Measurements from ENCODE around the gene SIRT5.

Gene SIRT5

GRCh38 chr6:13590574-13591153 lies 16.3 kb downstream of the SIRT5 start:
- DNase-seq, result no peak

DNA sequence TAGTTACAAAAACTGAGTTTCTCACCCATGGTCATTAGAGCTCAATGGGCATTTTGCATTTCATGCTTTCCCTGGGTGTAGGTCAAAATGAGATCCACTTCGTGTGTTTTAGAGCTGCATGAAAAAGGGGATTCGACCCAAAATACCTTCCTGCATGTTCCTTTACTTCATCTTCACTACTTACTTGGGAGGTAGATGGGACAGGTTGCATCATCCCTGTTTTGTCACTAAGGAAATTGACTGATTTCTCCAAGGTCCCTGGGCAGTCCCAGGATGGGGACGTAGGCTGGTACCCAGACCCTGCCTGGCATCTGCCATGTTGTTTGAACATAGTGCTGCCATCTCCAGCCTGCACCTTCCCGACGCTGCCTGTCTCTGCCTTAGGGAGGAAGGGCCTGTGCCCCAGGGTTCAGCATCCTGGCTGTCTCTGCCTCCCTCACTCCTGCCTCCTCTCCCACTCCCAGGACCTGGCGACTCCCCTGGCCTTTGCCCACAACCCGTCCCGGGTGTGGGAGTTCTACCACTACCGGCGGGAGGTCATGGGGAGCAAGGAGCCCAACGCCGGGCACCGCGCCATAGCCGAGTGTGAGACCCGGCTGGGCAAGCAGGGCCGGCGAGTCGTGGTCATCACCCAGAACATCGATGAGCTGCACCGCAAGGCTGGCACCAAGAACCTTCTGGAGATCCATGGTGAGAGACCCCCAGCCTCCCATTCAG lies 17.0 kb downstream of the SIRT5 start:
- no peak for DNase-seq

DNA sequence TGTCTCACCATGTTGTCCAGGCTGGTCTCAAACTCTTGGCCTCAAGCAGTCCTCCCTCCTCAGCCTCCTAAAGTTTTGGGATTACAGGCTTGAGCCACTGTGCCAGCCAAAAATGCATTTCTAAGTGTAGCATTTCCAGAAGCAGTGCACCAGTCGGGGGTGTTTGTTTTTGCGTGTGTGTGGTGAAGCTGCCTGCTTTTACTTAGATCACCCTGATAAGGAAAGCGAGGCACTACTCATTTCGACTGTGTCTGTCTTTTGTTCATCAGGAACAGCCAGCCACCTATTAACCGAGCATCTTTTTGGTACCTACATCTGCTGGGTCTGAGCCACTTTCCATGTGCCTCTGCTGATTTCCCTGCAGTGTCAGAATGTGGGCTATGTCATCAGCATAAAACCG lies 18.7 kb downstream of the SIRT5 start:
- DNase-seq, result no peak

DNA sequence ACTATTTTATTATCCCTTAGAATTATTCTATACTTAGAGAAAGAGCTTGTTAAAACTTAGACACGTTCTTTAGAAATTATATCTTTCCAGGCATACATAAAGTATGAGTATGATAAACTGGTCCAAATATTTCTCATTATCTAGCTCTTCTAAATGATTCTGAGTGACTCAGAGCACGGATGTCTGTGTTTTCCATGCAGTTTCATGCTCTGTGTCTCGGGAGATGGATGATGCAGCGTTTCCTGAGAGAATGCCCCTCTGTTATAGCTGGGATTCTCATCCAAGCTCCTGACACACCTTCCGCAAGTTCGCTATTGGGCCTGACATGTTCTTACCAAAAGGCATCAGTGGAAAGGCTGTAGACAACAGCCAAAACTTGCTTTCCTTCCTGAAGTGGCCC lies 19.3 kb downstream of the SIRT5 start:
- DNase-seq, result no peak

GRCh38 chr6:13597073-13597472 lies 22.7 kb downstream of the SIRT5 start:
- DNase-seq, result no peak

- DNase-seq, result no peak
These were observed 25.6 kb downstream of the SIRT5 start for GRCh38 chr6:13600036-13600435.

GRCh38 chr6:13604135-13604534 lies 29.7 kb downstream of the SIRT5 start:
- DNase-seq, result no peak

DNA sequence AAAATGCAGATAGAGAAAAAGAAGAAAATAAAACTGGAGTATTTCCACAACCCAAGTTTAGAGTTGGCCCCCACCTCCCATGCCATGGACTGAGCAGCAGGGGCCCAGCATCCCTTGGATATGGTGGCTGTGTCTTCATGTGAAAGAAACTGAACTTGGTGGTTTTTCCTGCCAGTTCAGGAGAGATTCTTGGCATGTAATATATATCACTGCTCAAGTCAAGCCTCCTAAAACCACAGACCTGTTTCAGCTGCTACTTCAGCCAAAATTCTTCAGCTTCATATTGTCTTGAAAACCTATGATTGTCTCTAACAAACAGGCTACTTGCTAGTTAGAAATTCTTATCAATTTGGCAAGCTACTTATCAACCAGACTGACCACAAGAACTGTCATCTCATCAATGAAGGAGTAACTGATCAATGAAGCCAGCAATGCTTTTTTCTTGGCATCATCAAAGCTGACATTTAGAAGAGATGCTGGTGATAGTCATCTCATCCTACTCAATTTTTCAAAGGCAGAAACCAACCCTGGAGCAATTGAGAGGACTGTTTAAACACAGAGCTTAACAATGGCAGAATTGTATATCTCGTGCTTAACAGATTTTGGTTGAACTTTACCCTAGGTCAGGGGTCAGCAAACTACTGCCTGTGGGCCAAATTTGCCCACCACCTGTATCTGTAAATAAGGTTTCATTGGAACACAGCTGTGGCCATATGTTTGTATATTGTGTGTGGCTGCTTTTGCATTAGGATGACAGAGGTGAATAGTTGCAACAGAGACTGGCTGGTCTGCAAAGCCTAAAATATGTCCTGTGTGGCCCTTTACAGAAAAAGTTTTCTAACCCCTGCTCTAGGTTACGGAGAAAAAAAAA lies 30.4 kb downstream of the SIRT5 start:
- DNase-seq, result no peak

DNA sequence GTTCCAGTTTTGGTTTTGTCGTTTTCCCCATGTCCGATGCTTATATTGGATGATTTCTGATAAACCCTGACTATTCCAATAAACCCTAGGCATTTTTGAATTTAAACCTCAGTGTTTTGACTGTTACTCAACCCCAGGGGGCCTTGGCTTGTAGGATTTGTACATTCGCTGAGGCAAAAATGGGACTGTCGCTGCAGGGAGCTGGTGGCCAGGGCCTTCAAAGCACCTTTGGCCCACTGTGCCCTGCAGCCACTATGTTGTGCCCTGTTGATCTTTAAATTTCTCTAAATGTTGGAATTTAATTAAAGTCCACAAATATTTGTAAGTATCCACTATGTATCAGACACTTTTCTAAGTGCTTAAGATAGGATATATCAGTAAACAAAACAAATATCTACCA lies 31.2 kb downstream of the SIRT5 start:
- no peak for DNase-seq

DNA sequence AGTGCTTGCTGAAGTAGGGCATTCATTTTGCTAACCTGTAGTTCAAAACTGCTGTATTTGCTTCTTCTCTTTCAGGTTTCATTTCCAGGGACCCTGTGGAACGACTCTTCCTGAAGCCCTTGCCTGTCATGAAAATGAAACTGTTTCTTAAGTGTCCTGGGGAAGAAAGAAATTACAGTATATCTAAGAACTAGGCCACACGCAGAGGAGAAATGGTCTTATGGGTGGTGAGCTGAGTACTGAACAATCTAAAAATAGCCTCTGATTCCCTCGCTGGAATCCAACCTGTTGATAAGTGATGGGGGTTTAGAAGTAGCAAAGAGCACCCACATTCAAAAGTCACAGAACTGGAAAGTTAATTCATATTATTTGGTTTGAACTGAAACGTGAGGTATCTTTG lies 37.3 kb downstream of the SIRT5 start:
- no peak for DNase-seq

DNA sequence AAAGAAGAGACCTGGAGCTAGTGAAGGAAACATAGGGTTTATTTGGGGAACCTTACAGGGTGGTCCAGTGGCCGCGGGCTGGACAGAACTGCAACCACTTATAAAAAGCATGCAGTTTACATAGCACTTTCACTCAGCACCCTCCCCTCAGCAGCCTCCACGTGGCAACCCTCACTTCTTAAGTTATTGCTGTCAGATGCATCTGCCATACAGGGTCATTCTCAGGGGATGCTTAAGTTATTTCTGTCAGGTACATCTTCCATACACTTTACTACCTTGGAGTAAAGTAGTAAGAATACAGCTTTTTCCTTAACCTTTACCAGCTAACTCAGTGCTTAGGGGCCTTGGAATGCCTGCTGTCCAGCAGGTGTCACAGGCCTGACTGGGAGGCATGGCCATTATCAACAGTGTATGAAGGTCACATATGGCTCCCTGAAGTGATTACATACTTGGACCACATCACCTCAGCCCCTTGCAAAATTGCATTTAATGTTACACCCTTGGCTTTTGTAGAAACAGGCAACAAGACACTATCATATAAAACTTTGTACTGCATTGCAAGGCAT lies 38.7 kb downstream of the SIRT5 start:
- DNase-seq, result no peak

DNA sequence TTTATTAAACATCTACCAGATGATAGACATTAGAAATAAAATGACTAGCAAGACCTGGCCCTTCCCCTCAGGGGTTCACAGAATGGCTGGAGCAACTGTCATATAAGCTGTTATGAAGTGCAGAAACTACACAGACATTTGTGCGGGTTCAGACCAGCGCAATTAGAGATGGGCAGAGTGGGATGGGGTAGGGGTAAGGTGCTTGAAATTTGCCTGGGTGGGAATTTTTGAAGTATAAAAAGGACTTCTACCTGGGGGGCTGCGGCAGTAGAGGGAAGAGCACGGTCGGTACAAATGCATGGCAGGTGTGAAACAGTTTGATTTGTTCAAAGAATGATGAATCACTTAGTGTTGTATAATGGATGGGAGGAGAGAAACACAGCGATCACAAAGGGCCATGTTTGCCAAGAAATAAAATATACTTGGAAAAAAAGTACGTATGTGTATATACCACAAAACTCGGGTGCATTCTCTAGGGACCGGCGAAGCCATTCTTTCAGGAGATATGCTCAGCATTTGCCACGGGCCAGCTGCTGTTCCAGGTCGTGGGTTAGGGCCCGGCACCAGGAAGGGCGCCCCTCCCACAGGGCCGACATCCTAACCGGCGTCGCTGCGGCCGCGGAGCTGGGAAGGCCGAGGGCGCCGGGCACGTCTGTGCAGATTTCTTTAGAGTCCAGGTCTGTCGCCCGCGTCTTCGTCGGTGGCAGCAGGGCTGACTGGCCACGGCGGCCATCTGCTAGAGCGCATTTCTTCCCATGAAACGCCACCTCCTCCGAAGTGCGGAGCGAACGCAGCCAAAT lies 39.9 kb downstream of the SIRT5 start:
- DNase-seq, result no peak

DNA sequence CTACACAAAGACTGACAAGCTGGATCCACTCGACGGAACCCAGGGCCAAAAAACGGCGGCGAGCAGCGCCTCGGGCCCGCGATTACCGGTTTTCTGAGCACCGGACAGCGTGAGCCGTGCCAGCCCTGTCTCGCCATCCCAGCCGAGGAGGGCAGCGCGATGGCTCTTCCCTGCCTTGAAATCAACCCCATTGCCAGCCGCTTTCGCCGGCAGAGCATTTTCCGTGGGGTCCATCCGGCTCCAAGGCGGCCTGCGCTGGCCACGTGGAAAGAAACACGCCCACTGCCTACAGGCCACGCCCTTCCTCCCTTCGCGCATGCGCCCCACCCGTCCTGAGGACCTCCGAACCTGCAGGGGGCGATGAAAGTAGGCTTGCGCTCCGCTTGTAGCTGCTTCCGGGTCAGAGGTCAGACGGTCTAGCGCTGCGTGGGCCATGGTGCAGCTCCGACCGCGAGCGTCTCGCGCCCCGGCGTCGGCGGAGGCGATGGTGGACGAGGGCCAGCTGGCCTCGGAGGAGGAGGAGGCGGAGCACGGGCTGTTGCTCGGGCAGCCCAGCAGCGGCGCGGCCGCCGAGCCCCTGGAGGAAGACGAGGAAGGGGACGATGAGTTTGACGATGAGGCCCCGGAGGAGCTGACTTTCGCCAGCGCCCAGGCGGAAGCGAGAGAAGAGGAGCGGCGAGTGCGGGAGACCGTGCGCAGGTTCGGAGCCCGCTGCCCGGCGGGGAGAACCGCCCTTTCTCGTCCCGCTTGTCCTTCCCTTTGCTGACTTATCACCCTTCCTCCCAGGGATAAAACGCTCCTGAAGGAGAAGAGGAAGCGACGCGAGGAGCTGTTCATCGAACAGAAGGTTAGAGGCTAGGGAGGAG lies 40.8 kb downstream of the SIRT5 start, which contains the start of gene NOL7:
Gene NOL7 (plus strand): TSS at position 410 of the 866 bp plus-strand sequence. CDS start 24 bp downstream, at position 434.
- peak; percentile 94 for DNase-seq

DNA sequence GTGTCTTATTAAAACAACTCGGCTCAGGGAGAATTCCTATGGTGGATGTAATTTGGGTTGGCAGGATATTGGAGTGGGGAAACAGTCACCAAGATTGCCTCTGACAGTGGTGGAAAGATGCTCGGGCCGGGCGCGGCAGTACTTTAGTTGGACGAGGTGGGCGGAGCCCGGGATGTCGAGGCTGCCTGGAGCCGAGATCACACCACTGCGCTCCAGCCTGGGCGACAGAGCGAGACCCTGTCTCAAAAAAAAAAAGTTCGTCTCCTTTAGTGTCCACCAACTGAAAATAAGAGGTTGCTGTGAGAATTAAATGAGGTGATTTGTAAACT lies 41.4 kb downstream of the SIRT5 start:
- DNase-seq, result no peak

GRCh38 chr6:13617066-13617465 lies 42.7 kb downstream of the SIRT5 start:
- DNase-seq, result no peak

DNA sequence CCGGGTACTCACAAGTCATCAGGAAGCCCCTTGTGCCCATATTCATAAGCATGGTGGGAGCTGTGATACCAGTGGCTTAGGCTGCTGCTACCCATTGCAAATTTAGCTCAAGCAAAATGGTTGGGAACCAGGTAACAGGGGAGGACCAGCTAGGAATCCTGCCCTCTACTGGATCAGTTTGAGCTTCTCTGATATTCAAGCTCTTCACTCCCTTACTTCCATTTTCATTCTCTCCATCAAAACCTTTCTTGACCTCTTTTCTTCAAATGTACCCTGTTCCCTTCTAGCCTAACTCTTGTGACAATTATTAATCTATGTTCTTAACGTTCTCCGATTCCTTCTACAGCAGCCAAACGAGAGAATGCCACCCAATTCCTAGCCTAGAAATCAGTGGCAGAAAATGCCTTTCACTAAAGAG lies 50.5 kb downstream of the SIRT5 start:
- DNase-seq, result no peak

- DNase-seq, result no peak
These were observed 55.2 kb downstream of the SIRT5 start for GRCh38 chr6:13629459-13630116.

DNA sequence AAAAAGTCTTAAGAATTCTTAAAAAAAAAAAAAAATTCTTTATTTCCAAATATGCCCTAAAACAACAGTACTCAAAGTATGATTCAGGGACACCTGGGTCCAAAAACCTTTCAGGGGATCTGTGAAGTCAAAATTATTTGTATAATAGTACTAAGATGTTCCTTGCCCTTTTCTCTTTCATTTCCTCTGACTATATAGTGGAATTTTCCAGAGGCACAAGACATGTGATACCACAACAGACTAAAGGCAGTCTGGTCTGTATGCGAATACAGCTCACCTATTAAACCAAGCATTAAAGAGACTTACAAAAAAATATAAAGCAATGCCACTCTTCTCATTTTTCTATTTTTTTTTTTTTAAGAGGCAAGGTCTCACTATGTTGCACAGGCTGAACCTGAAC lies 56.1 kb downstream of the SIRT5 start:
- DNase-seq, result no peak

- DNase-seq, result no peak
These were observed 58.9 kb downstream of the SIRT5 start for GRCh38 chr6:13633343-13633742.

DNA sequence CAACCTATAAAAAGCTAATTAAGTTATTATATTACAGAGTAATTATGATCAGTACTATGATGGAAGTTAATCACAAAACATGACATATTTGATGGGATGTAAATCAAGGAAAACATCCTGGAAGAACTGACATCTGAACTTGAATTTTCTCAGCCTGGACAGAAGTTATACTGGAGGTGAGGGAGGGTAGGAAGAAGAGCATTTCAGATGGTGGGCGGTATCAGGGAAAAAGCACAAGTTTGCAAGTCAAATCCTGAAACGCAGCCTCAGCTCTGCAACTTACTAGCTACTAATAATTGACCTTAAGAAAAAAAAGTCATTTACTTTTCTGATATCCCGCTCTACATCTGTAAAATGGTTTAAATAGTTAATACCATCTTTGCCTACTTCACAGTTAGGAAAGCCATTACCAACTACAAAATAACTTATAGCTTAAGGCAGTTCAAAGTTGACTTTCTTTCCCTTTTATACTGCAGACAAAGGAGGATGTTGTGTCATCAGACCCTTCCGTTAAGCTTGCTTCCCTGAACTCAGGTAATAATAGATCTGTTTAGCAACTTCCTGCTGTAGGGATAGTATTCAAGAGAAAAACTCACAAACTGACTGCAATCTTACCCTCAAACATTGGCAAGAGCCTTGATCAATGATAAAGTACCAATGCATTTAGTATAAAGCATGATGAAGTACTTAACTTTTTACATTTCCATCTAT lies 61.7 kb downstream of the SIRT5 start:
- DNase-seq, result no peak

- DNase-seq, result no peak
These were observed 63.6 kb downstream of the SIRT5 start for GRCh38 chr6:13638014-13638413.

All from T1000 (cell line).